Left lobe of liver (tissue), 2 donors: Measurements from ENCODE around the gene IPPK. TPM values are rescaled to one million over a fixed set of nuclear protein-coding genes. Genes with fewer than 3 reads are reported as not detected.

Experiments
- ATAC-seq: fragments of 200-7000 bp; cut with Tn5 transposase; one replicate; pipeline ENCODE4 v1.9.1; 2020; ENCODE audit warnings: mild to moderate bottlenecking, moderate library complexity
- DNase-seq: peaks from one replicate; pipeline ENCODE4 v3.0.0-alpha.2; 2020; ENCODE audit warnings: low spot score
- total RNA-seq: library from RNA; stranded (reverse); gene quantifications from one replicate; pipeline ENCODE4 v1.2.1, GENCODE V29; 2021
- donor health status: DM: no; HTN: no; CAD: no; lungs with moderate emphysema.
- donor health status: DM: no; HTN: yes; CAD: no.

Gene IPPK
- total RNA-seq, 1 donor from 2014 or later = 1.8 TPM

DNA sequence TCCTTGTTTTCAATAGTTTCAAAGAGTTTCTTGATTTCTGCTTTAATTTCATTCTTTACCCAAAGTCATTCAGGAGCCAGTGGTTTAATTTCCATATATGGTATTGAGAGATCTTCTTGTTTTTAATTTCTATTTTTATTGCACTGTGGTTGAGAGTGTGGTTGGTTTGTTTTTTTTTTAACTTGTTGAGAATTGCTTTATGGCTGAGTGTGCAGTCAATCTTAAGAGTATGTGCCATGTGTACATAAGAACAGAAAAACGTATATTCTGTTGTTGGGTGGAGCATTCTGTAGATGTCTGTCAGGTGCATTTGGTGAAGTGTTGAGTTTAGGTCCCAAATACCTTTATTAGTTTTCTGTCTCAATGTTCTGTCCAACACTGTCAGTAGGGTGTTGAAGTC lies 26.7 kb upstream of the IPPK start:
- DNase-seq = no peak
- no peak for ATAC-seq

GRCh38 chr9:92686954-92687353 lies 17.0 kb upstream of the IPPK start:
- ATAC-seq (no peak), DNase-seq (no peak)

DNA sequence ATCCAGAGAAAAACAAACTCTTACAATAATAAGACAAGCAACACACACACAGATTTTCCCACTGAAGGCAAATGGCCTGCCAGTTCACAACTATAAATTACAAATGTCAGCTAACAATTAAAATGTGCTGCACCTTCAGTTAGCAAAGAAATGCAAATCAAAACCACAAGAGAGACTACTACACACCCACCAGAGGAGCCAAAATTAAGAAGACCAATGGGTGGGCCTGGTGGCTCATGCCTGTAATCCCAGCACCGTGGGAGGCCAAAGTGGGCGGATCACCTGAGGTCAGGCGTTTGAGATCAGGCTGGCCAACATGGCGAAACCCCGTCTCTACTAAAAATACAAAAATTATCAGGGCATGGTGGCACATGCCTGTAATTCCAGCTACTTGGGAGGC lies 15.1 kb upstream of the IPPK start:
- DNase-seq (no peak), ATAC-seq (no peak)

DNA sequence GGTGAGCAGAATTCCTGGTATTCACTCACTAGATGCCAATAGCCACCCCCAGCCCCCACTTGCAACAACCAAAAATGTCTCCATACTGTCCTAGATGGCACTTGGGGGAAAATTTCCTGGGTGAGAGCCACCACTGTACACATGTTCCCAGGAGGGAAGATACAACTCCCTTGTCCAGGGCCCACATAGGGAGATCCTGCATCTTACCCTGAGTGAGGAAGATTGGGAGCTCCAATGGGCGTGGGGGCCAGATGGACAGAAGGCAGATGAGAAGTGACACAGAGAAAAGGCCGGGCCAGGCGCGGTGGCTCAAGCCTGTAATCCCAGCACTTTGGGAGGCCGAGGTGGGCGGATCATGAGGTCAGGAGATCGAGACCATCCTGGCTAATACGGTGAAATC lies 12.3 kb upstream of the IPPK start:
- no peak for DNase-seq
- no peak for ATAC-seq

DNA sequence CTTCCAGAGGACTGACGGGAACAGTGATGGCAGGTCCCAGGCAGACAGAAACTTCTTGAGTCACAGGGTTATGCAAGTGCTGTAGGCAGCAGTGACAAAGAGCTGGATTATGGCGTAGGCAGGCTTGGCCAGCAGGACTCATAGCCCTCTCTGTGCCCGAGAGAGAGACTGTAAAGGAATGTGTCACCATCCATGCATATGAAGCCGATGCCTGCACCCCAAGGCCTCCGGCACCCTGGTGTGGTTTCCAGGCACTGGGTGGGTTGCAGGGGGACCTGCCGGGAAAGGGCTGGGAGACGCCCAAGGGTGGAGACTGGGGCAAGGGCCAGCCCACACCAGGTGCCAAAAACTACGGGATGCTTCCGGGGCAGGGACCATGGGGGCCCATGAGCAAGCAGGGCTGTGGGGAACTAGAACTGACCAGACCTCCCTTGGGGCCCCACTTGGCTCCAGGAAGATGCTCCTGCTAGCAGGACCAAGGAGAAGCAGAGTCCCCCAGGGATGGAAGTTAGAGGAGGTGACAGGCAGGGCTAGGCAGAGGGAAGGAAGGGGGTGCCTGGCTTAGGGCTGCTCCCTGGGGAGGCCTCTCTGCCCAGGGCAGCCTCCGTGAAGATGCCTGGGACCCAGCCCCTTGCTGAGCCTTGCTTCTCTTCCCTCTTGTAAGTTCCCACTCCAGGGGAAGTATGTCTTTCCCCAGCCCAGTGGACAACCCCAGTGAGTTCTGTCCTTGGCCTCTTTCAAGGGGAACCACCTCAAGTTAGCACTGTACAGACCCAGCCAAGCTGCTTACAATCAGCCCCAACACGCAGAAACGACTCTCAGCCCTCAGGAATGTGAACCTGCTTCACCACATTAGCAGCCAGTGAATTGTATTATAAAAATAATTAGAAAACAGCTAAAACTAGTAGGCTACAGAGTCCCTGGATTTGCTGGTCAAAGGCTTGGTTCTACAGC lies 10.5 kb upstream of the IPPK start:
- ATAC-seq (no peak), DNase-seq (no peak)

DNA sequence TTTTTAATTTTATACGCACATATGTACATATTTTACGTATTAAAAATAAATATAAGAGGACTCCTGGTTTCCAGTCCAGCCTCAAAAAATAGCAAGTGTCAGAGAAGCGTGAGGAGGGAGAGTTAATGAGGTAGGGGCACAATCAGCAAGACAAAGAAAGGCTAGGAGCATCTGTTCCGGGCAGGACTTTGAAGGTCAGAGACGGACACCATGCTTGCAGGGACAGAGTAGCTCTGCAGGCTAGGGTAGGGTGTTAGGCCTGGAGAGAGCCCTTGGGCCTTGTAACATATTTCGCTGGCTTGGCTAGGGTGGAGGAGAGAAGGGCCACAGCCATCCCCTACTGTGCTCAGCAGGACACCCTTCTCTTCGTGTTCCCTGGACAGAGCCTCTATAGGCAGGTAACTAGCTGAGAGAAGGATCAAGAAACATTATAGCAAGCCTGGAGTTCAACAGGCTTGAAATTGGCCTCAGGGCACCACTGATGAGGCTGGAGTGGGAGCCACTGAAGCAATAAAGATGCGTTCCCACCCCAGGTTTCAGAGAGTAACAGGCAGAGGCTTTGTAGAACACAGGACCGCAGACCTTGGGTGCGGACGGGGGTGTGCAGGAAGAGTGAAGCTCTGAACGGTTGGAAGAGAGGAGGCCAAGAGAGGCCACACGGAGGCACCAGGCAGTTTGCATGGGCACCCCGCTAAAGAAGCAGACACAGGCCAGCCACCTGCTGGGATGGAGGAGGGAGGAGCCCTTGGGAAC lies 9.7 kb upstream of the IPPK start:
- DNase-seq (peak; percentile 10), ATAC-seq (no peak)

GRCh38 chr9:92671323-92671722 lies 1.4 kb upstream of the IPPK start:
- peak; percentile 48 for DNase-seq
- no peak for ATAC-seq

GRCh38 chr9:92669527-92669889 lies 423 bp downstream of the IPPK start:
- peak; percentile 23 for ATAC-seq
- DNase-seq = peak; percentile 51

DNA sequence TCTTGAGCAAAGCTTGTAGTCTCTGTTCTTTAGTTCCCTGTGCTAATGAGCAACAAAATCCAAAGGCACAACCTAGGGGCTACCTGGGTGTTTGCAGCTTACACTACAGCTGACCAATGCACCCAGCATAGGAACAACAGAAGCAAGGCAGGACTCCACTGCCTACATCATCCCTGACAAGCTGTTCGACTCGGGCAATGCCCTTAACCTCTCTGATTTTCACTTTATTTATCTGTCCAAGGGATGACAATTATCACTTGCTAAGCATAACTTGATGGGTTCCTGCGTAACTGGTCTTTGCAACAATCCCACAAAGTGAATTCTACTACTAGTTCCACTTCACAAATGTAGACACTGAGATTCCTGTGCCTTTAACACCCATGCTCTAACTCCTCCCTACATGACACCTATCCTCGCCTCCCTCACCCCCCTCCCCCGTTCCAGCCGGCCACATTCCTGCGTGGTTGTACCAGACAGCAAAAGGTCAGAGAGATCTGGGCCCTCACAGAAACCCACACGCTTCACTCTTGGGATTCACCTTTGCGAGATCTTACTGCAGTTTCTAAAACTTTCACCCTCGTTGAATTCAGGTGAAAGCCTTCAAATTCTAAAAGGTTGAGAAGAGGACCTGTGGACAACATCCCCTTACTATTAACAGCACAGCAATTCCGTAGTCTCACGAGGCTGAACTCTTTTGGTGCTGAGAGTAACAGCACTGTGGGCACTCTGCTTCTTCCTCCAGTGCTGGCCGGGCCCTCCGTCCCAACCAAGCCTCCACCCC lies 995 bp downstream of the IPPK start:
- DNase-seq (peak; percentile 50), ATAC-seq (peak; percentile 17)

DNA sequence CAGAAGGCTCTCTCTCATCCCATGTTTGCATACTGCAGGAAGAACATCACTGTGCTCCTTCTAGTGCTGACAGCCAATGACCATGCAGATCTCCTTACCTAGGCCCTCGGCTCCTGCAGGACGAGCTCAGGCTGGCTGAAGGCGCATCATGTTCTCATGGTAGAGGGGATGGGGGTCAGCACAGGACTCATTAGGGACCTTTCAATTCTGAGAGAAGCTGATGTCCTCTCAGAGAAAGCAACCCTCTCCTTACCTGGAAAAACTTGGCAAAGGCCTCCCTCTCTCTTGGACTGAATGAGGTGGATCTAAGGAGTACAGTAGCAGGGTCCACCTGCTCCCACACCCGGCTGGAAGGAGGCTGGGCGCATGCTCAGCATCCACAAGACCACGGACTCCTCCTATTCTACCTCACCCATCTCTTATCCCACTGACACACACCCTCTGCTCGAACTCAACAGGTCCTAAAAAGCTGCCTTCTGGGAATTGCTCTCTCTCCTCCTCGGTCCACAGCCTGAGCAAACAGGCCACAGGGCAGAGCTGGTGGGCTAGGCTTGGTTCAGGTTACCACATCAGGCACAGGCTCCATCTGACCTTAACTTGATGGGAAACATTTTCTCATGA lies 2.9 kb downstream of the IPPK start:
- peak; percentile 27 for DNase-seq

GRCh38 chr9:92666236-92666635 lies 3.7 kb downstream of the IPPK start:
- DNase-seq (no peak), ATAC-seq (no peak)

More for the DNA sequence above, 2.9 kb downstream of the IPPK start:
- no peak for ATAC-seq

DNA sequence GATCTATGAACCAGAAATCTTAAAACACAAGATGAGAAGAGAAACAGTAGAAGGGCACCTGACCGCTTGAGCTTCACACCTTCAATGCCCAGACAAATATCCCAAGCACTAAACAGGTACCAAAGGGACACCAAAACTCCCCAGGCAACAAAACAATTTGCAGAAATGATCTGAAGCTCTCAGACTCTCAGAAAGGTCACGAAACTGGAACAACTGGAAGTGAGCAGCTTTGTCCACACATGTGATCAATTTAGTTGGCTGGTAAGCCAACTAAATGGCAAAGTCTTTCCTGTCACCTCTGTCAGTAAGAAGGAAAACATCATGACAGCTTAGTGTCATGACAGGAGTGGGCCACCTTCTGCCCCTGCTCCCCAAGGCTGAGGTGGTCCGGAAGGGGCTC lies 4.1 kb downstream of the IPPK start:
- no peak for ATAC-seq

GRCh38 chr9:92664394-92665152 lies 5.4 kb downstream of the IPPK start:
- DNase-seq (no peak), ATAC-seq (no peak)

More for the DNA sequence above, 4.1 kb downstream of the IPPK start:
- DNase-seq = no peak

DNA sequence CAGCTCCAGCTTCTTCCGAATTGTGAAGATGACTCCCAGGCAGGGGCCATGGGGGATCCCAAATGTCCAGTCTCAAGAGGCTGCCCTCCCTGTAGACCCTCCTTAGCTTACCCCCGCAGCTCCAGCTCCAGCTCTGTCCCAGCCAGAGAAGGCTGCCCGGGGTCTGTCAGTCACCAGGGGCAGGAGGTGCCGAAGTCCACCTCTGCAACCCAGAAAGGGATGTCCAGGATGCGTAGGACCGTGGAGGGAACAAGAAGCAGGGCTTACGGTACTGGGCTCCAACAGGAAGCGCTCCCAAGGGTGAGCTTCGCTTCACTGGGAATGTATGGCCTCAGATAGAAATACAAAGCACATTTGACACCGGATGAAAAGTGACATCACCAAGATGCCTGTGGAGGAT lies 6.0 kb downstream of the IPPK start:
- ATAC-seq = no peak
- no peak for DNase-seq

GRCh38 chr9:92663126-92663525 lies 6.8 kb downstream of the IPPK start:
- no peak for DNase-seq

DNA sequence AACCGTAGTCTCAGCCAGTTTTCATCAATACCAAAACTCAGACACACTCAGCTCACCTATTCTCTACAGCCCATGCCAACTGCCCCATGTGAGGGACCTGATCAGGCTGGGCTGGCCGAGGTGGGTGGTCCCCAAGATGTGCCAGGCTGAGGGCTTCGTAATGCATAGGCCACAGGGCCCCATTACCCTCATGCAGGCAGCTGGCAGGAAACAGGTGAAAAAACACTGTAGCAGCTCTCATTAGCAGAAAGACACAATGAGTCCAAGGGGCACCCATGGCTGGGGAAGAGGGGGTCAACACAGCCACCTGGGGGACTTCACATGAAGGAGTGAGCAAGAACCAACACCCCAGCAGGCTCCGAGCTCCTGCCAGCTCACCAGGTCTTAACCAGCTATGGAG lies 8.2 kb downstream of the IPPK start:
- ATAC-seq = no peak
- DNase-seq = no peak

More at GRCh38 chr9:92663126-92663525, 6.8 kb downstream of the IPPK start:
- no peak for ATAC-seq

- no peak for ATAC-seq
- DNase-seq = no peak
Observed at GRCh38 chr9:92661127-92661526, 8.8 kb downstream of the IPPK start.

DNA sequence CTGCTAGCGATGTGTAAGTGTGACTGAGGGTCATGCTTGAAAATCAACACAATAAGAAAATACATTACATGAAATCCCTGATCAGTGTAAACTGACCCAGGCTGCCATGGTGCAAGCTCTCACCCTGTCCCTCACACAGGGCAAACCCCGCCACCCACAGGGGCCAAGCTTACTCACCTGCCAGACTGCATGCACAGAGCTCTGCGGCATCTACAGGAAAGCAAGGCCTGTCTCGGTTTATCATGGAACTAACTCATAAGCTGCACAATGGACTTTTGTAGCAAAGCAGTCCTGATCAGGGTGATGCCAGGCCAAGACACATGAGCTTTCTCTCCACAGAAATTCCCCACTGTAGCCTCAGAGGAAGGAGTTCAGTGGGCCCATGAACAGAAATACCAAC lies 9.7 kb downstream of the IPPK start:
- no peak for ATAC-seq
- no peak for DNase-seq

DNA sequence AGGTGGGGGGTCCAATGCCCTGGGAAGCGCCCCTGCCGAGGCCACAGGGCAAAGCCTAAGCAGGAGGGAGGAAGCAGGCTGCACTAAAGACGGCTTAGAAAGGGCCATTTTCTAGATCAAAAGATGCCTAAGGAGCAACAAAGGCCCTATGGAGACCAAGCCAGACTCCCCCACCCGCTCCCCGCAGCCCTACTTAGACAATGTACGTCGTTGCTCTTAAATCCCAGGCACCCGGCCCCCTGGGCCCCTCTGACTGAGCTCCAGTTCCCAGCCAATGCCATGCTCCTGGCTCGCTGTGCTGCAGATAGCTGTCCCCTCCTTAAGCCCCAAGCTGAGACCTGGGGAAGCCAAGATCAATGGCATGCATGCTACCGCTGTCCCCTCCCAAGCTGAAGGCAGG lies 10.3 kb downstream of the IPPK start:
- ATAC-seq (no peak), DNase-seq (no peak)

GRCh38 chr9:92658611-92659010 lies 11.3 kb downstream of the IPPK start:
- ATAC-seq = no peak
- DNase-seq = no peak
